Thoracic aorta (tissue), 2 donors: ENCODE results near the gene AIF1. TPM values are rescaled to one million over a fixed set of nuclear protein-coding genes. Genes with fewer than 3 reads are reported as not detected.

Source experiments
- ATAC-seq: fragments of 150-250 bp; one replicate; pipeline ENCODE4 v1.8.0; 2017; ENCODE audit warnings: low read depth; ENCODE audit not compliant: insufficient number of reproducible peaks, low FRiP score
- DNase-seq: peaks from one replicate; pipeline ENCODE4 v3.0.0-alpha.2; 2020; ENCODE audit warnings: low spot score
- H3K27ac ChIP-seq, 2 donors: fragments of 200-600 bp; sonication (generic); 1 replicate in 1 of 2; 2 replicates in 1 of 2; pipeline ENCODE4 v1.5.1; 2016; ENCODE audit warnings: mild to moderate bottlenecking in 2 of 2, moderate library complexity in 2 of 2
- H3K27me3 ChIP-seq: fragments of 200-600 bp; sonication (generic); replicated peaks from 2 replicates; pipeline ENCODE4 v1.6.0; 2016; ENCODE audit warnings: mild to moderate bottlenecking; ENCODE audit not compliant: insufficient read depth
- H3K36me3 ChIP-seq: fragments of 200-600 bp; sonication (generic); one replicate; pipeline ENCODE4 v1.5.1; 2016
- H3K4me1 ChIP-seq, 2 donors: fragments of 200-600 bp; sonication (generic); 1 replicate in 1 of 2; 2 replicates in 1 of 2; pipeline versions ENCODE4 v1.5.1 to v1.6.0; 2016; ENCODE audit warnings: low read depth in 2 of 2, mild to moderate bottlenecking in 1 of 2; ENCODE audit not compliant: control insufficient read depth in 1 of 2
- H3K4me3 ChIP-seq: fragments of 200-600 bp; sonication (generic); 2 replicates; pipeline ENCODE4 v1.5.1; 2016; ENCODE audit warnings: mild to moderate bottlenecking
- H3K9me3 ChIP-seq: fragments of 200-600 bp; sonication (generic); 2 replicates; pipeline ENCODE4 v1.5.1; 2016
- CTCF ChIP-seq: fragments of 200-600 bp; sonication (generic); IDR thresholded peaks from one replicate; pipeline ENCODE4 v1.5.1; 2019; ENCODE audit warnings: antibody characterized with exemption
- total RNA-seq, 2 donors: library from RNA; depleted of rRNA; stranded (reverse); fragments of >200 nt; gene quantifications; one replicate each; pipeline versions ENCODE4 v1.1.0 to v1.2.3, GENCODE V29; 2016

Gene AIF1
- 10 to 100 TPM; 21.5 to 39.6 TPM for total RNA-seq

GRCh38 chr6:31614684-31615578 is at the start of gene AIF1:
TSS of gene AIF1 (plus strand) at chr6:31615234. CDS start at chr6:31615330, 96 bp downstream.
- peak within 1 kb of the TSS; percentile 18 for H3K4me3 ChIP-seq
- no peak for ATAC-seq
- H3K27ac ChIP-seq = no peak within 1 kb of the TSS

GRCh38 chr6:31567531-31568370 is 47.3 kb upstream of the AIF1 start:
- no peak for ATAC-seq
- TF ChIP-seq CTCF = no peak
- no peaks in the 10 kb centered on the region for H3K9me3 ChIP-seq
- H3K4me1 ChIP-seq = no peaks in the 10 kb centered on the region
- no peaks in the 10 kb centered on the region for H3K36me3 ChIP-seq
- H3K4me3 ChIP-seq = no peak overlapping the region
- no peaks in the 10 kb centered on the region for H3K27me3 ChIP-seq
- no peak overlapping the region for H3K27ac ChIP-seq
- DNase-seq = no peak

More at GRCh38 chr6:31614684-31615578, at the start of gene AIF1:
- Histone ChIP-seq H3K36me3 (no peaks in the 10 kb centered on the region), H3K4me1 (peaks cover 3% of the 10 kb centered on the region in 2 donors), H3K9me3 (no peaks in the 10 kb centered on the region), H3K27me3 (no peaks in the 10 kb centered on the region)
- DNase-seq = no peak
- TF ChIP-seq CTCF = no peak

GRCh38 chr6:31568537-31568961 is 46.5 kb upstream of the AIF1 start:
- Histone ChIP-seq H3K9me3 (no peaks in the 10 kb centered on the region), H3K4me1 (no peaks in the 10 kb centered on the region), H3K27me3 (no peaks in the 10 kb centered on the region), H3K4me3 (no peak overlapping the region), H3K27ac (no peak overlapping the region), H3K36me3 (no peaks in the 10 kb centered on the region)
- no peak for ATAC-seq
- no peak for TF ChIP-seq CTCF
- DNase-seq = no peak

GRCh38 chr6:31569861-31570536 is 45.0 kb upstream of the AIF1 start:
- ATAC-seq = no peak
- Histone ChIP-seq H3K27ac (no peak overlapping the region), H3K4me3 (no peak overlapping the region), H3K9me3 (no peaks in the 10 kb centered on the region), H3K36me3 (no peaks in the 10 kb centered on the region), H3K27me3 (no peaks in the 10 kb centered on the region), H3K4me1 (no peaks in the 10 kb centered on the region)
- no peak for TF ChIP-seq CTCF
- DNase-seq = no peak
